Activated T-helper 17 cell treated with anti-CD3 and anti-CD28 coated beads, Interleukin-2, amount 50 U/mL, for 72 hours (primary cell): ENCODE data around the gene PTTG1IP. TPM values are rescaled to one million over a fixed set of nuclear protein-coding genes. Genes with fewer than 3 reads are reported as not detected.
"Not testable (repeated sequence)": the region's sequence is repeated elsewhere in the genome, so short reads cannot be mapped to it uniquely, and the experiment has no call there.

Experiments used
- ATAC-seq: fragments of 150-1000 bp; cut with Tn5 transposase; replicated peaks from 2 replicates; pipeline ENCODE4 v1.10.0; 2021; ENCODE audit warnings: mild to moderate bottlenecking, moderate library complexity
- H3K27ac Mint-ChIP-seq: one replicate; pipeline ENCODE4 v1.8.0; 2022; ENCODE audit warnings: mixed read lengths
- H3K27me3 Mint-ChIP-seq: one replicate; pipeline ENCODE4 v1.8.0; 2022; ENCODE audit warnings: mixed read lengths
- H3K36me3 Mint-ChIP-seq: one replicate; pipeline ENCODE4 v1.8.0; 2022; ENCODE audit warnings: low read depth, mild to moderate bottlenecking, mixed read lengths
- H3K4me1 Mint-ChIP-seq: one replicate; pipeline ENCODE4 v1.8.0; 2022; ENCODE audit warnings: mixed read lengths
- H3K4me3 Mint-ChIP-seq: one replicate; pipeline ENCODE4 v1.8.0; 2022; ENCODE audit warnings: mild to moderate bottlenecking, mixed read lengths
- H3K9me3 Mint-ChIP-seq: one replicate; pipeline ENCODE4 v1.8.0; 2022; ENCODE audit warnings: mixed read lengths
- total RNA-seq, 2 donors: library from RNA; stranded (reverse); gene quantifications; one replicate each; pipeline ENCODE4 v1.2.3, GENCODE V29; 2022

The PTTG1IP gene
- total RNA-seq, 2 donors from 2014 or later: 76.5 to 78.8 TPM

- not testable (repeated sequence) for ATAC-seq, H3K9me3 Mint-ChIP-seq, H3K27me3 Mint-ChIP-seq
- Mint-ChIP-seq H3K27ac (peak overlapping the region; percentile 96), H3K36me3 (peaks cover 77% of the 10 kb centered on the region), H3K4me1 (peaks cover 37% of the 10 kb centered on the region), H3K4me3 (peak overlapping the region; percentile 96)
Measured at GRCh38 chr21:44912506-44913412, 39.3 kb upstream of the PTTG1IP start.

- peaks cover 30% of the 10 kb centered on the region for H3K4me1 Mint-ChIP-seq
- H3K27ac Mint-ChIP-seq: peak overlapping the region; percentile 96
- H3K9me3 Mint-ChIP-seq: no peaks in the 10 kb centered on the region
- H3K27me3 Mint-ChIP-seq: no peaks in the 10 kb centered on the region
- ATAC-seq: no peak
- peak overlapping the region; percentile 72 for H3K4me3 Mint-ChIP-seq
- H3K36me3 Mint-ChIP-seq: peaks cover 77% of the 10 kb centered on the region
Measured at GRCh38 chr21:44912158-44912473, 38.6 kb upstream of the PTTG1IP start.

- peaks cover 27% of the 10 kb centered on the region for H3K4me1 Mint-ChIP-seq
- H3K36me3 Mint-ChIP-seq: peaks cover 77% of the 10 kb centered on the region
- peak overlapping the region; percentile 96 for H3K27ac Mint-ChIP-seq
- H3K27me3 Mint-ChIP-seq: no peaks in the 10 kb centered on the region
- no peaks in the 10 kb centered on the region for H3K9me3 Mint-ChIP-seq
- peak overlapping the region; percentile 72 for H3K4me3 Mint-ChIP-seq
- ATAC-seq: peak; percentile 79
Measured at GRCh38 chr21:44911384-44912157, 38.1 kb upstream of the PTTG1IP start.

GRCh38 chr21:44911068-44911383 lies 37.5 kb upstream of the PTTG1IP start:
- Mint-ChIP-seq H3K27ac (peak overlapping the region; percentile 96), H3K9me3 (no peaks in the 10 kb centered on the region), H3K4me1 (peaks cover 27% of the 10 kb centered on the region), H3K36me3 (peaks cover 77% of the 10 kb centered on the region), H3K27me3 (no peaks in the 10 kb centered on the region), H3K4me3 (peak overlapping the region; percentile 72)
- ATAC-seq: no peak

GRCh38 chr21:44910229-44911067 lies 37.0 kb upstream of the PTTG1IP start:
- Mint-ChIP-seq H3K27me3 (no peaks in the 10 kb centered on the region), H3K4me3 (peak overlapping the region; percentile 72), H3K27ac (peak overlapping the region; percentile 96), H3K9me3 (no peaks in the 10 kb centered on the region), H3K4me1 (peaks cover 24% of the 10 kb centered on the region), H3K36me3 (peaks cover 76% of the 10 kb centered on the region)
- no peak for ATAC-seq

- H3K4me3 Mint-ChIP-seq: peak overlapping the region; percentile 12
- no peaks in the 10 kb centered on the region for H3K27me3 Mint-ChIP-seq
- peak overlapping the region; percentile 61 for H3K27ac Mint-ChIP-seq
- peaks cover 21% of the 10 kb centered on the region for H3K4me1 Mint-ChIP-seq
- H3K36me3 Mint-ChIP-seq: peaks cover 77% of the 10 kb centered on the region
- no peak for ATAC-seq
- H3K9me3 Mint-ChIP-seq: no peaks in the 10 kb centered on the region
Measured at GRCh38 chr21:44909719-44910118, 36.2 kb upstream of the PTTG1IP start.

- H3K27me3 Mint-ChIP-seq: no peaks in the 10 kb centered on the region
- peaks cover 77% of the 10 kb centered on the region for H3K36me3 Mint-ChIP-seq
- peak overlapping the region; percentile 9 for H3K4me3 Mint-ChIP-seq
- H3K27ac Mint-ChIP-seq: peak overlapping the region; percentile 61
- H3K4me1 Mint-ChIP-seq: peaks cover 20% of the 10 kb centered on the region
- H3K9me3 Mint-ChIP-seq: no peaks in the 10 kb centered on the region
- no peak for ATAC-seq
Measured at GRCh38 chr21:44908908-44909307, 35.4 kb upstream of the PTTG1IP start.

- ATAC-seq: no peak
- Mint-ChIP-seq H3K27me3 (no peaks in the 10 kb centered on the region), H3K27ac (no peak overlapping the region), H3K4me3 (peak overlapping the region; percentile 9), H3K4me1 (peaks cover 19% of the 10 kb centered on the region), H3K36me3 (peaks cover 84% of the 10 kb centered on the region), H3K9me3 (no peaks in the 10 kb centered on the region)
Measured at GRCh38 chr21:44907966-44908895, 34.7 kb upstream of the PTTG1IP start.

GRCh38 chr21:44907225-44907965 lies 33.9 kb upstream of the PTTG1IP start:
- no peak overlapping the region for H3K27ac Mint-ChIP-seq
- peaks cover 93% of the 10 kb centered on the region for H3K36me3 Mint-ChIP-seq
- H3K4me1 Mint-ChIP-seq: peaks cover 24% of the 10 kb centered on the region
- no peaks in the 10 kb centered on the region for H3K9me3 Mint-ChIP-seq
- ATAC-seq: no peak
- H3K27me3 Mint-ChIP-seq: no peaks in the 10 kb centered on the region
- no peak overlapping the region for H3K4me3 Mint-ChIP-seq

- no peak for ATAC-seq
- Mint-ChIP-seq H3K4me1 (peaks cover 17% of the 10 kb centered on the region), H3K27me3 (no peaks in the 10 kb centered on the region), H3K4me3 (no peak overlapping the region), H3K9me3 (no peaks in the 10 kb centered on the region), H3K27ac (peak overlapping the region; percentile 58), H3K36me3 (peaks cover 95% of the 10 kb centered on the region)
Measured at GRCh38 chr21:44905728-44906090, 32.2 kb upstream of the PTTG1IP start.

GRCh38 chr21:44905016-44905727 lies 31.7 kb upstream of the PTTG1IP start:
- no peak overlapping the region for H3K27ac Mint-ChIP-seq
- peaks cover 17% of the 10 kb centered on the region for H3K4me1 Mint-ChIP-seq
- no peak overlapping the region for H3K4me3 Mint-ChIP-seq
- H3K9me3 Mint-ChIP-seq: no peaks in the 10 kb centered on the region
- no peak for ATAC-seq
- H3K27me3 Mint-ChIP-seq: no peaks in the 10 kb centered on the region
- peaks cover 96% of the 10 kb centered on the region for H3K36me3 Mint-ChIP-seq

- no peak for ATAC-seq
- Mint-ChIP-seq H3K4me3 (no peak overlapping the region), H3K27ac (peak overlapping the region; percentile 0), H3K36me3 (peaks cover 96% of the 10 kb centered on the region), H3K4me1 (peaks cover 15% of the 10 kb centered on the region), H3K27me3 (no peaks in the 10 kb centered on the region), H3K9me3 (no peaks in the 10 kb centered on the region)
Measured at GRCh38 chr21:44904141-44904923, 30.8 kb upstream of the PTTG1IP start.
